Measurements from ENCODE around the gene PIRT. TPM values are rescaled to one million over a fixed set of nuclear protein-coding genes. Genes with fewer than 3 reads are reported as not detected.

Gene PIRT
- total RNA-seq = 6.4 TPM

DNA sequence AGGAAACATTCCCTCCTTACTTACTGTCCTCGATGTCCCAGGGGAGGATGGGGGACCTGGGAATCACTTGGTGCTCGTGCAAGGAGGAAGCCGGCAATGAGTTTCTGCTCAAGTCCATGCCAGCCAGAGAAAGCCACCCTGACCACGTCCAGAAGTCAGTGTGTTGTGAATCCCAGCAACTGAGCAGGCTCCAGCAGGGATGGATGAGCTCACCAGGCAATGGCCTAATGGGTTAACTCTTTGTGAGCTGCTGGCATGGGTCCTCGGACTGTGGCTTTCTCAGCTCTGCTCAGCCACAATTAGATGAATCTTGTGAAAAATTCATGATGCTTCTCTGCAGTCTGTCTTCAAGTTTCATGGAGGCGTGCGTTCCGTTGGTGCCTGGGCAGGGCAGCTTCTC is at the start of gene PIRT:
TSS of gene PIRT (minus strand) at position 167 of the 400 bp plus-strand sequence. CDS start 12,442 bp downstream, outside the sequence.
- no peak for DNase-seq (ENCODE audit: extremely low spot score in 2 of 2)
- H3K27me3 ChIP-seq = no peaks in the 10 kb centered on the region
- no peaks in the 10 kb centered on the region for H3K4me1 ChIP-seq
- intact Hi-C loops (cut with DNase I) = no loop called here
- no peak within 1 kb of the TSS for H3K27ac ChIP-seq
- no peak within 1 kb of the TSS for H3K4me3 ChIP-seq
- H3K9me3 ChIP-seq = no peaks in the 10 kb centered on the region
- H3K36me3 ChIP-seq = no peaks in the 10 kb centered on the region
- TF ChIP-seq POLR2AphosphoS5 (IDR thresholded peaks at IDR 0.05; ENCODE audit: insufficient read depth in 1 of 2, low read depth in 1 of 2) (no peak), POLR2A (IDR thresholded peaks at IDR 0.05) (no peak)
- TF ChIP-seq, protein P1, sequence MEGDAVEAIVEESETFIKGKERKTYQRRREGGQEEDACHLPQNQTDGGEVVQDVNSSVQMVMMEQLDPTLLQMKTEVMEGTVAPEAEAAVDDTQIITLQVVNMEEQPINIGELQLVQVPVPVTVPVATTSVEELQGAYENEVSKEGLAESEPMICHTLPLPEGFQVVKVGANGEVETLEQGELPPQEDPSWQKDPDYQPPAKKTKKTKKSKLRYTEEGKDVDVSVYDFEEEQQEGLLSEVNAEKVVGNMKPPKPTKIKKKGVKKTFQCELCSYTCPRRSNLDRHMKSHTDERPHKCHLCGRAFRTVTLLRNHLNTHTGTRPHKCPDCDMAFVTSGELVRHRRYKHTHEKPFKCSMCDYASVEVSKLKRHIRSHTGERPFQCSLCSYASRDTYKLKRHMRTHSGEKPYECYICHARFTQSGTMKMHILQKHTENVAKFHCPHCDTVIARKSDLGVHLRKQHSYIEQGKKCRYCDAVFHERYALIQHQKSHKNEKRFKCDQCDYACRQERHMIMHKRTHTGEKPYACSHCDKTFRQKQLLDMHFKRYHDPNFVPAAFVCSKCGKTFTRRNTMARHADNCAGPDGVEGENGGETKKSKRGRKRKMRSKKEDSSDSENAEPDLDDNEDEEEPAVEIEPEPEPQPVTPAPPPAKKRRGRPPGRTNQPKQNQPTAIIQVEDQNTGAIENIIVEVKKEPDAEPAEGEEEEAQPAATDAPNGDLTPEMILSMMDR (IDR thresholded peaks at IDR 0.05) = no peak

- no peaks in the 10 kb centered on the region for H3K9me3 ChIP-seq
- H3K36me3 ChIP-seq = no peaks in the 10 kb centered on the region
- H3K4me3 ChIP-seq = no peak overlapping the region
These were observed 44.1 kb upstream of the PIRT start for GRCh38 chr17:10881959-10882358.

GRCh38 chr17:10879190-10879836 is 41.4 kb upstream of the PIRT start:
- Histone ChIP-seq H3K27ac (no peak overlapping the region), H3K36me3 (no peaks in the 10 kb centered on the region), H3K4me1 (no peaks in the 10 kb centered on the region), H3K27me3 (no peaks in the 10 kb centered on the region), H3K9me3 (no peaks in the 10 kb centered on the region), H3K4me3 (no peak overlapping the region)
- no peak for DNase-seq (ENCODE audit: extremely low spot score in 2 of 2)
- TF ChIP-seq POLR2A (IDR thresholded peaks at IDR 0.05) (no peak), POLR2AphosphoS5 (IDR thresholded peaks at IDR 0.05; ENCODE audit: insufficient read depth in 1 of 2, low read depth in 1 of 2) (no peak)
- TF ChIP-seq, protein P1 (IDR thresholded peaks at IDR 0.05) = no peak
- intact Hi-C loops (cut with DNase I) = no loop called here

More at GRCh38 chr17:10881959-10882358, 44.1 kb upstream of the PIRT start:
- no peaks in the 10 kb centered on the region for H3K27me3 ChIP-seq
- DNase-seq (ENCODE audit: extremely low spot score in 2 of 2) = no peak
- no peaks in the 10 kb centered on the region for H3K4me1 ChIP-seq
- H3K27ac ChIP-seq = no peak overlapping the region
- intact Hi-C loops (cut with DNase I) = no loop called here
- TF ChIP-seq, protein P1 (IDR thresholded peaks at IDR 0.05) = no peak
- no peak for TF ChIP-seq POLR2A (IDR thresholded peaks at IDR 0.05)
- TF ChIP-seq POLR2AphosphoS5 (IDR thresholded peaks at IDR 0.05; ENCODE audit: insufficient read depth in 1 of 2, low read depth in 1 of 2) = no peak

DNA sequence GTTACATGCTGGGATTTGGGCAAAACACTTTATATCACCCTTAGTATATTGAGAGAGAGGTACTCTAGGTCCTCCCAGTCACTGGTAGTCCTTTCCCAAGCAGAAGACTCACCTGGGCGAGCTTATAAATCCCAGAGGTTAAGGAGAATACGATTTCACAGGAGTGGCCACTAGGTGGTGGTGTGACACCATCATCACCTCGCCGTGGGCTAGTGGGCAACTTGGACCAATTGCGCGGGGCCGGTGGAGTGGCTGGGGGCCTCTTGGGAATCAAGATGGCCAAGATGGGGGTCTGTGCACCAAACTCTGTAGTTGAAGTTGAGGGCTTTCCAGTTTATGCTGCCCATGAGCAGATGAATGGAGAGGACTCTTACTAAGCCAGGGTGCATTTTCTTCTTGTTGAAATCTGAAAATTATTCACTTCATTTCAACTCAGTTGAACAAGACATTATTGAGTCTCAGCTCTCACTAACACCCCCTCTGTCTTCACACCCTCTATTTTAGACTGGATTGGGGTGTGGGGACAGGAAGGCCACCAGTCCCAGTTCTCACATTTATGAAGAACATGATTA is 38.2 kb upstream of the PIRT start:
- intact Hi-C loops (cut with DNase I) = no loop called here
- no peaks in the 10 kb centered on the region for H3K4me1 ChIP-seq
- no peak overlapping the region for H3K27ac ChIP-seq
- H3K27me3 ChIP-seq = no peaks in the 10 kb centered on the region
- no peaks in the 10 kb centered on the region for H3K9me3 ChIP-seq
- no peaks in the 10 kb centered on the region for H3K36me3 ChIP-seq
- no peak overlapping the region for H3K4me3 ChIP-seq
- DNase-seq (ENCODE audit: extremely low spot score in 2 of 2) = no peak
- no peak for TF ChIP-seq POLR2AphosphoS5 (IDR thresholded peaks at IDR 0.05; ENCODE audit: insufficient read depth in 1 of 2, low read depth in 1 of 2)
- TF ChIP-seq, protein P1 (IDR thresholded peaks at IDR 0.05) = peak in 2 of 3 experiments; percentile 57 to 60

DNA sequence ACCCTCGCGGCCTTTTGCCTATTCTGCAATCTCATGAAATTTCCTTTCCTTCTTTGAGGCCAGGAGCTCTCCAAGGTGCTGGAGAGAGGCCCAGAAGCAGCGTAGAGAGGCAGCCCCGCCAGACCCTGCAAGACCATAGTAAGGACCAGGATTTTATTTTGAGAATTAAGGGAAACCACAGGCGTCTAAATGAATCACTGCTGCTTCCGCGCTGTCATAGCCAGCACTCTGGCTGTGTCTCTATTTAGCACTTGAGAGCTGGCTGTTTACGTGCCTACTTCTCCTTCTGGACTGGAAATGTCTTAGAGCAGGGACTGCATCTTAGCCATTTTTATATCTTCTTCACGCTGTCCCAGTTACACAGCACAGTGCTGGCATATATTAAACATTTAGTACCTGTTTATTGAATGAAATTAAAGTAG is 37.6 kb upstream of the PIRT start:
- TF ChIP-seq POLR2AphosphoS5 (IDR thresholded peaks at IDR 0.05; ENCODE audit: insufficient read depth in 1 of 2, low read depth in 1 of 2) = no peak
- TF ChIP-seq, protein P1 (IDR thresholded peaks at IDR 0.05) = no peak
- intact Hi-C loops (cut with DNase I) = no loop called here
- H3K4me3 ChIP-seq = no peak overlapping the region
- H3K36me3 ChIP-seq = no peaks in the 10 kb centered on the region
- H3K9me3 ChIP-seq = no peaks in the 10 kb centered on the region
- no peaks in the 10 kb centered on the region for H3K4me1 ChIP-seq
- DNase-seq (ENCODE audit: extremely low spot score in 2 of 2) = no peak
- no peaks in the 10 kb centered on the region for H3K27me3 ChIP-seq
- H3K27ac ChIP-seq = no peak overlapping the region

Measured in vagina (tissue), 2 donors.